ENCODE measurements around the gene PRPF8.
"Not testable (repeated sequence)": the region's sequence is repeated elsewhere in the genome, so short reads cannot be mapped to it uniquely, and the experiment has no call there.

PRPF8 gene

GRCh38 chr17:1716076-1716911 is 31.6 kb upstream of the PRPF8 start:
- DNase-seq = peak; percentile 99

GRCh38 chr17:1715803-1716075 is 31.1 kb upstream of the PRPF8 start:
- DNase-seq = no peak

GRCh38 chr17:1714980-1715802 is 30.5 kb upstream of the PRPF8 start:
- DNase-seq = no peak

GRCh38 chr17:1714427-1714979 is 29.8 kb upstream of the PRPF8 start:
- no peak for DNase-seq

GRCh38 chr17:1713878-1714426 is 29.3 kb upstream of the PRPF8 start:
- no peak for DNase-seq

- DNase-seq = no peak
Observed at GRCh38 chr17:1713160-1713877, 28.7 kb upstream of the PRPF8 start.

GRCh38 chr17:1712271-1712670 is 27.6 kb upstream of the PRPF8 start:
- no peak for DNase-seq

- no peak for DNase-seq
Observed at GRCh38 chr17:1711804-1712203, 27.1 kb upstream of the PRPF8 start.

- DNase-seq = no peak
Observed at GRCh38 chr17:1710807-1711553, 26.3 kb upstream of the PRPF8 start.

- DNase-seq = peak; percentile 15
Observed at GRCh38 chr17:1709971-1710806, 25.5 kb upstream of the PRPF8 start, which contains the start of gene TLCD2. Gene TLCD2, minus strand, starts transcription at chr17:1710377. Its CDS starts 135 bp downstream, at chr17:1710242.

- no peak for DNase-seq
Observed at GRCh38 chr17:1709403-1709951, 24.8 kb upstream of the PRPF8 start.

GRCh38 chr17:1708791-1709346 is 24.2 kb upstream of the PRPF8 start:
- DNase-seq = not testable (repeated sequence)

GRCh38 chr17:1707107-1707506 is 22.4 kb upstream of the PRPF8 start:
- no peak for DNase-seq

- no peak for DNase-seq
Observed at GRCh38 chr17:1705004-1705403, 20.3 kb upstream of the PRPF8 start.

- no peak for DNase-seq
Observed at GRCh38 chr17:1703063-1703462, 18.4 kb upstream of the PRPF8 start.

- DNase-seq = not testable (repeated sequence)
Observed at GRCh38 chr17:1699891-1700290, 15.2 kb upstream of the PRPF8 start.

- DNase-seq = no peak
Observed at GRCh38 chr17:1697681-1698080, 13.0 kb upstream of the PRPF8 start.

GRCh38 chr17:1695365-1695764 is 10.7 kb upstream of the PRPF8 start:
- no peak for DNase-seq

GRCh38 chr17:1693339-1693738 is 8.7 kb upstream of the PRPF8 start:
- DNase-seq = no peak

- no peak for DNase-seq
Observed at GRCh38 chr17:1690544-1691221, 6.0 kb upstream of the PRPF8 start.

Data from NCI-H345 (cell line).